Testis (tissue), 2 donors: Measurements from ENCODE around the gene CAPN5.

Source experiments
- CTCF ChIP-seq, 3 experiments: fragments of 450-650 bp in 2 of 3; fragments of 200-600 bp in 1 of 3; sonication (generic) in 1 of 3; IDR thresholded peaks; one replicate each; pipeline ENCODE4 v1.5.1; 2016 to 2019; ENCODE audit warnings: antibody characterized with exemption in 3 of 3, mild to moderate bottlenecking in 2 of 3, moderate library complexity in 1 of 3
- POLR2A ChIP-seq: fragments of 450-650 bp; IDR thresholded peaks from one replicate; pipeline ENCODE4 v1.6.1; 2017; ENCODE audit warnings: antibody characterized with exemption, mild to moderate bottlenecking, moderate library complexity

GRCh38 chr11:77138106-77138649 lies 71.4 kb downstream of the CAPN5 start:
- TF ChIP-seq CTCF (IDR thresholded peaks at IDR 0.05) (no peak), POLR2A (no peak)
